NK-92 (cell line): Measurements from ENCODE around the gene RACK1.

Experiments used
- DNase-seq: peaks from one replicate; lab custom pipeline; 2025; ENCODE audit not compliant: unreplicated experiment; lab: John Stamatoyannopoulos, UW

Gene RACK1

DNA sequence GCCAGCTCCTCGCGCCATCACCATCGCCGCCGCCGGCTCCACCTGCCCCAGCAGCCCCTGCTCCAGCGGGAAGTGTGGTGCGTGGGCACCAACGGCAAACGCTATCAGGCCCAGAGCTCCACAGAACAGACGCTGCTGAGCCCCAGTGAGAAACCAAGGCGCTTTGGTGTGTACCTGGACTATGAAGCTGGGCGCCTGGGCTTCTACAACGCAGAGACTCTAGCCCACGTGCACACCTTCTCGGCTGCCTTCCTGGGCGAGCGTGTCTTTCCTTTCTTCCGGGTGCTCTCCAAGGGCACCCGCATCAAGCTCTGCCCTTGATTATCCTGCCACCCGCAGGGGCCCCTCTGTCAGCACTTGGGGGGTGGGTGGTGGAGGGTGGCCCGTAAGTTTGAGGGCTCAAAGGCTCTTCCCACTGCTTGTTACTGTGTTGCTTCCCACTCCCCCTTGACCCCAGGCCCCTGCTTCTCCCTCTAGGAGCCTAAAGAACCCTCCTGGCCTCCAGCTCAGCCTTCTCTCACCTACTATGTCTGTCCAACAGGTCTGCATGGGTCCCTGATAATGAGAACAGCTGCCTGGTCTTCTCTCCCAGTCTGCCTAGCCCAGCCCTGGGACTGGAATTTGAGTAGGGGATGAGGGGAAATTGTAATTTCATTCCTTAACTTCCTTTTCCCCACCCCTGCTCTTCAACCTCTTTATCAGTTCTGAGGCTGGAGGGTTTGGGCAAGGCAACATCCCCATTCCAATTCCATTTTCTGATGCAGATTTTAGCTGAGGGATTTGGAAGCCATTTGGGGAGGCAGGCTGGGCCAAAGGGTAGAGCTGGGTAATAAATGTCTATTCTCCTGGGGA is 9.0 kb downstream of the RACK1 start:
- no peak for DNase-seq

DNA sequence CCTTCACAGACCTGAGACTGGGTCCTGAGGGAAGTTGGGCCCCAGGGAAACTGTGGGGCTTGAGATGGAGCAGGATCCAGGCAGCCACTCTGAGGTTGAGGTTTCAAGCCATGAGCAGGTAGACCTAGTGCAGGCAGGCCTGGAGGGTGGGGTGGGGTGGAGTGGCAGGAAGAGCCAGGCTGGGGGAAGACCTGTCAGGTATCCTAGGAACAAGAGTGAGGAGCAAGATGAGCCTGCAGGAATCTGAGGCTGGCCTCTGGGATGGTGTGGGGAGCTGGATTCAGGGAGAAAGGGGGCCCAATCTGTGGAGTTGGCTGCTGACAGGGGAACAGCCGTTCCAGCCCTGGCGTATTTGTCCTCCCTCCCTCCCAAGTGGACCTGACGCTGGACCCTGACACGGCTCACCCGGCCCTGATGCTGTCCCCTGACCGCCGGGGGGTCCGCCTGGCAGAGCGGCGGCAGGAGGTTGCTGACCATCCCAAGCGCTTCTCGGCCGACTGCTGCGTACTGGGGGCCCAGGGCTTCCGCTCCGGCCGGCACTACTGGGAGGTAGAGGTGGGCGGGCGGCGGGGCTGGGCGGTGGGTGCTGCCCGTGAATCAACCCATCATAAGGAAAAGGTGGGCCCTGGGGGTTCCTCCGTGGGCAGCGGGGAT is 9.8 kb downstream of the RACK1 start:
- no peak for DNase-seq

DNA sequence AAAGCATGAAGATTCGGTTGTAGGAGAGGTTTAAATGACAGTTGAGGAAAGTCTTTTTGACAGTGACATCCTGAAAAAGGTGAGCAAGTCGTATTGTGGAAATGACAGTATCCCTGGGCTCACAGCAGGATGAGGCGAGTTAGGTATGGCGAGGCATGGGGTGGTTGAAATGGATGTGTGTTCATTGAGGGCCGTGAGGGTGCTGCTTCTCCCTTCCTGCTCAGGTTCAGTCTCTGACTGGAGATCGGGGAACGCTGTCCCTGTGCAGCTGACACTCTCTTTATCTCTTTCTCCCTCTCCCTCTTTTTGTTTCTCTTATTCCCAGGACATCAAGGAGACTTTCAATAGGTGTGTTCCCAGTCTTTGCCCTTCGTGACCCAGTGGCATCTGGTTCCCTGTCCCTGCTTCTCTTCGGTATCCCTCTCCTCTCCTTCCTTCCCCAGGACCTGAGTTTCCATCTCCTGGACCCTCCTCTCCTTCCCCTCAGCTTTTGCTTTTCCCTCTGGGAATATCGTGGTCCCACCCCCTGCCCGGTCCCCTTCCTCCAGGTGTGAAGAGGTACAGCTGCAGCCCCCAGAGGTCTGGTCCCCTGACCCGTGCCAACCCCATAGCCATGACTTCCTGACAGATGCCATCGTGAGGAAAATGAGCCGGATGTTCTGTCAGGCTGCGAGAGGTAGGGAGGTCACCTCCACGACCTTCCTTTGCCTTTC is 10.5 kb downstream of the RACK1 start:
- no peak for DNase-seq

DNA sequence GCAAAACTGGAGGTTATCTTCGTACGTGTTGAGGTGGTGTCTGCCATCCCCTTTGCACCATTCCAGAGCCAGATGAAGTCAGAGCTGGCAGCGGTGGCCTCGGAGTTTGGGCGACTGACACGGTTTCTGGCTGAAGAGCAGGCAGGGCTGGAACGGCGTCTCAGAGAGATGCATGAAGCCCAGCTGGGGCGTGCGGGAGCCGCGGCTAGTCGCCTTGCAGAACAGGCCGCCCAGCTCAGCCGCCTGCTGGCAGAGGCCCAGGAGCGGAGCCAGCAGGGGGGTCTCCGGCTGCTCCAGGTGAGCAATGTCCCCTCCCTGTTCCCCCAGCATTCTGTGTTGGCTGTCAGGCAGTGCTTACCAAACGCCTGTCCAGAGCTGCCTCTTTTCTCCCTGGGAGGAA is 11.1 kb downstream of the RACK1 start:
- no peak for DNase-seq

DNA sequence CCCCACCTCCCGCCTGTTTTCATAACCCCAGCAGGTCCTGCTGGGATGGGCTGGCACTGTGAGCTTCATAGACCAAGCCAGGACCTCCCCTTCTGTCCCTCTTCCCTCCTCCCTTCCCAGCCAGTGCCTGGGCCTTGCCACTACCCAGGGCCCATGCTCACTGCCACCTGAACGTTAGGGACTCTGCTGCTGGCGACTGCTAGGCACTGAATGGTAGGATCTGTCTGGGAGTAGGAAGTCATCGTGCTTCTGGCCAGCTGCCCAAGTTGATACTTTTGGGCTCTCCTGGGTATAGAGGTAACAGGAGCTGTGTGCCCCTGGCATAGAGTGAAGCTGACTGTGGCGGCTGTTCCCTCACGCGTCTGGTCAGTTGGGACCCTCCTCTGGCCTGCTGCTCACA is 12.3 kb downstream of the RACK1 start:
- no peak for DNase-seq

DNA sequence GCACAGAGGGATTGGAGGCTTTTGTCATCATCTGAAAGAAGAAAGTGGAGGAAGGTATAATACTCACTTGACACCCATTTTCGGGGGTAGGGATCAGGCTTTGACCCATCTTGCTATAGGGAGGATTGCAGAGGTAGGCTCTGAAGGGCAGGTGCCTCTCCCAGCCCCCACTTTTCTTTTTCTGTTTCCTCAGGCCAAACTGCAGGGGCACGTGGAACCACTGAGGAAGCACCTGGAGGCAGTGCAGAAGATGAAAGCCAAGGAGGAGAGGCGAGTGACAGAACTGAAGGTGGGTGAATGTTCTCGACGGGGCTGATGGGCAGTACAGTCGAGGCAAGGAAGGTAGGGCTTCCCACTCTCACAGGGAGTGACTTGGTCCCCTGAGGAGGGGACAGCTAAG is 13.2 kb downstream of the RACK1 start:
- DNase-seq: no peak

DNA sequence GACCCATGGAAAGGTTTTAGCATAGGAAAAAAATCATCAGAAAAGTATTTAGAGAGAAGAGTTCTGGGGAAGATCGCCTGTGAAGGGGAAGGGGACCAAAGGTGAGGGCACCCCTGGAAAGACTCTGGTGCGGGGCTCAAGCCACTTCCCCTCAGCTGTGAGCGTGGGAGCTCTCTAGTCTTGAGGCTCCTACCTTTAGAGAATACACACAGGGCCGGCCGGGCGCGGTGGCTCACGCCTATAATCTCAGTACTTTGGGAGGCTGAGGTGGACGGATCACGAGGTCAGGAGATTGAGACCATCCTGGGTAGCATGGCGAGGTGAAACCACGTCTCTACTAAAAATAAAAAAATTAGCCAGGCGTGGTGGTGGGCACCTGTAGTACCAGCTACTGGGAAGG is 13.7 kb downstream of the RACK1 start:
- no peak for DNase-seq

DNA sequence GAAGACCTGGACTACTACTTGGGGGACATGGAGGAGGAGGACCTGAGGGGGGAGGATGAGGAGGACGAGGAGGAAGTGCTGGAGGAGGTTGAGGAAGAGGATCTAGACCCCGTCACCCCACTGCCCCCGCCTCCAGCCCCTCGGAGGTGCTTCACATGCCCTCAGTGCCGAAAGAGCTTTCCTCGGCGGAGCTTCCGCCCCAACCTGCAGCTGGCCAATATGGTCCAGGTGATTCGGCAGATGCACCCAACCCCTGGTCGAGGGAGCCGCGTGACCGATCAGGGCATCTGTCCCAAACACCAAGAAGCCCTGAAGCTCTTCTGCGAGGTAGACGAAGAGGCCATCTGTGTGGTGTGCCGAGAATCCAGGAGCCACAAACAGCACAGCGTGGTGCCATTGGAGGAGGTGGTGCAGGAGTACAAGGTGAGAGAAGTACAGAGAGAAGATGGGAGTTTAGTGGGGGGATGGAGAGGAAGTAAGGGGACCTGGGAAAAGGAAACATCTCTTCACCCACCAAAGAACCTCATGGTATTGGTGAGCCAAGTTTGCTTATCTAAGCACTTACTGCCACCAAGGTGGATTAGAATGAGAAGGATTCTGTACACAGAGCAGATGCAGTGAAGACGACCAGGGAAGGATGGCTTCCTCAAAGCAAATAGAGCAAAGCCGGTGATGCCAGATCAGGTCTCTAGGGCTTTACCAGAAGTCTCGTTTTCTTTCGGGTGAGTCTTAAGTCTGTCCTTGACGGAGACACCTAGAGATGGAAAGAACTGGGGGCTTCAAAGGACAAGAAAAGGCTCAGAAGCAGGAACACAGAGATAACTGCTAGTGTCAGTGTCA is 19.1 kb downstream of the RACK1 start:
- DNase-seq: no peak

DNA sequence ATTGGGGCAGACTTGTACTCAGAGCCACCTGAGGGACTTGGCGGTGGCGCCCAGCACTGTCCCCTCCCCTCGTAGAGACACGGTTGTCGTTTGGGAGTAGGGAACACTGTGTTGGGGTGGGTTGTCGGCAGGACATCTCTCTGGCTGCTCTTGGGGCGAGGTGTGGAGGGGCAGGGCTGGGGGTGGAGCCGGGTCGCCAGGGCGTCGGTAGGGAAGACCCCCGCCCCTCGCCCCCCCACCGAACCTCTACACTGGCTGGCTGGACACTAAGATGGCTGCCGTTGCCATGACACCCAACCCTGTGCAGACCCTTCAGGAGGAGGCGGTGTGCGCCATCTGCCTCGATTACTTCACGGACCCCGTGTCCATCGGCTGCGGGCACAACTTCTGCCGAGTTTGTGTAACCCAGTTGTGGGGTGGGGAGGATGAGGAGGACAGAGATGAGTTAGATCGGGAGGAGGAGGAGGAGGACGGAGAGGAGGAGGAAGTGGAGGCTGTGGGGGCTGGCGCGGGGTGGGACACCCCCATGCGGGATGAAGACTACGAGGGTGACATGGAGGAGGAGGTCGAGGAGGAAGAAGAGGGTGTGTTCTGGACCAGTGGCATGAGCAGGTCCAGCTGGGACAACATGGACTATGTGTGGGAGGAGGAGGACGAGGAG is 19.8 kb downstream of the RACK1 start:
- no peak for DNase-seq

DNA sequence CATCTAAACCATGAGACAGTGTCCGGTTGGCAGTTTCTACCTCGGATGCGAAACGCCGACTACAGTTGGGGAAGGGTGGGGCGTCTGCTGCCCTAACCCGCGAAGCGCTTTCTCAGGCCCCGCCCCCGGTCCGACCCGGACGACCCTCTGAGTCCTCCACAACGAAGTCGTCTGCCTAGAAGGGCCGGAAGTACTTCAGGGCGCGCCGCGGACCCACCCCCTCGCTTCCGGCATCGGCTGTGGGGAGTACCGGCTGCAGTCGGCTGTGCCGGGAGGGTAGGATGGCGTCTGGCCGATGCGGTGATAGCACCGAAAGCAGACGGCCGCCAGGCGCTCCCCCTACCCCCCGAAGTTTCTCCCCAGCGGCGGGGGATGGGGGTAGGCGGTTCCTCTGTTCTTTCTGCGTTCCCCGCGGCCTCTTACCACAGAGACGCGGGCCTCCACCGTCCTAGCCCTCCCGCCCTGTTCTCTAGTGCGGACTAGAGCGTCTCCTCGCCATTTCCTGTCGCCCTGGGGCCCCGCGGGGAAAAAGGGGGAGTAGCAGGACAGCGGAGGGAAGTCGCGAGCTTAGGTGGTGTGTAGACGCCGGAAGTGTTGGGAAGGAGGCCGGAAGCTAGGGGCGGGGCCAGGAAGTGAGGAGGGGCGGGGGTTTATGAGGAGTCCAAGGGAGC is 20.5 kb downstream of the RACK1 start, which contains the start of gene TRIM41:
TSS of gene TRIM41 (plus strand) at position 224 of the 671 bp plus-strand sequence. CDS start 719 bp downstream, outside the sequence.
- no peak for DNase-seq

DNA sequence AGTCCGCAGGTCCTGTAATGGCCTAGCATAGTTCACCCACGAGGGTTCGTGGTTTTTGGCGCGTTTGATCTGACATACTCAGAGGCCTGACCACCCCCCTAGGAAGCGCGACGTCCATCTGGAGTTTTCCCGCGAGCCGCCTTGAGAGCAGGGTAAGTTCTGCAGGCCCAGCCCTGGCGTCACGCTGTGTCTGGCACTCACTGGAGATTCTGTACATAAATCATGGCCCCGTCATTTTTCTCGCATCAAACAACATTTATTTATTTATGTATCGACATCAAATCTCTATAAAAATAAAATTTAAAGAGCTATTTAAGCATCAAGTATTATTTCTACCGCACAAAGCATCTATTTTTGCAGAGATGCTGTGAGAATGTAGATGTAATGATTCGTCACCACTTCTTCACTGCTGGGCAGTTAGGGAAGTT is 21.1 kb downstream of the RACK1 start:
- no peak for DNase-seq

DNA sequence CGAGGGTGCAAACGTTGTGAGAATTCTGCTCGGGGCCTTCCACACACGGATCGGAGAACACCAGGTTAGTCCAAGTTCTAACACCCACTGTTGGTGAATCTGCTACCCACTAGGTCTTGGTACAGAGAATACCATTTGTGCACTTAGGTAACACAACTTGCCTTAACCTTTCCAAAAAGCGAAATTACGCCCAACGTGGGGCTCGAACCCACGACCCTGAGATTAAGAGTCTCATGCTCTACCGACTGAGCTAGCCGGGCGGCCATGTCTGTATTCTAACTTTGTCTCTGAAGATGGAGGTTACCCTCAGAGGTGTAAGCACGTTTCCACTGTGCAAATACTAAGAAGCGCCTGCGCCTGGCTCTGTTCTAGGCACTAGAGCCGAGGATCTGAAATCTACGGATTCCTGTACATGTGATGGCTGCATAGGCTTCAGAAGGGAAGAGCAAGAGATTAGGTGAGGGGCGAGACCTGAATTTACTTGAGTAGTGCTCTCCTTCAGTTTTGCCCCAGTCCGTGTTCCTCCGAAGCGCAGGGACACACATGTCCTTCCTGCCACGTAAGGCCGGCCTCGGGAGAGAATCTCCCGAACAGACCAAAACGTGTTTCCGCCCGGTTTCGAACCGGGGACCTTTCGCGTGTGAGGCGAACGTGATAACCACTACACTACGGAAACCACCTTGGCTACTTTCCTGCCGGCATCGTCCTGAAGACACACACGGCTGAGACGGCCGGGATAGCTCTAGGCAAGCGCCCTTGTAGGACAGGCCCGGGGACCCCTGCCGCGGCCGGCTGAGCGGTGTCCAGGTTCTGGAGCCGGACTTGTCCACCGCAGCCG is 21.7 kb downstream of the RACK1 start:
- DNase-seq: no peak

DNA sequence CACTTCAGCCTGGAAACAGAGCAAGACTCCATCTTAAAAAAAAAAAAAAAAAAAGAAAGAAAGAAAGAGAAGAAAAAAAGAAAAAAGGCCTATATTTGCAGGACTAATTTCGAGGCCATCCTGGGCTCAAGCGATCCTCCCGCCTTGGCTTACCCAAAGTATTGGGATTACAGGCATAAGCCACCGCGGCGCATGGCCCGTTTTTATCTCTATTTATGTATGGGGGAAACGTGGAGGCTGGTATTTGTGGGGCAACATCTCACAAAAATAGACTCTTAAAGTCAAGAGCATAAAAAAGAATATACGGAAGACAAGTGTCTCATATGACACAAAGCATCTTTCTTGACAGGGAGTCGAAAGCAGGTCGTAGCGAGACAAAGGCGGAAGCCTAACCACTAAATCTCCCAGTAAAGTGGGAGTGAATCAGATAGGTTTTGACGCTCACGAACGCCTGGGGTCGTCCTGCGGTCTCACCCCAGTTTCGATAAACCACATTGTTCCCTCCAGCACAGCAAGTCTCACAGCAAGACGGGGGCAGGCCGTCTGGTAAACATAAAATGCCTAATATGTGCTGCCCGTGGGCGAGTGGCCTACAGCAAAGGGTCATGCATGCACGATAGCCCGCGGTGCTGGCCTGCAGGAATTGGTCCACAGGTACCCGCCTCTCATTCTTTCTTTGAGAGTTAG is 22.5 kb downstream of the RACK1 start:
- DNase-seq: no peak

DNA sequence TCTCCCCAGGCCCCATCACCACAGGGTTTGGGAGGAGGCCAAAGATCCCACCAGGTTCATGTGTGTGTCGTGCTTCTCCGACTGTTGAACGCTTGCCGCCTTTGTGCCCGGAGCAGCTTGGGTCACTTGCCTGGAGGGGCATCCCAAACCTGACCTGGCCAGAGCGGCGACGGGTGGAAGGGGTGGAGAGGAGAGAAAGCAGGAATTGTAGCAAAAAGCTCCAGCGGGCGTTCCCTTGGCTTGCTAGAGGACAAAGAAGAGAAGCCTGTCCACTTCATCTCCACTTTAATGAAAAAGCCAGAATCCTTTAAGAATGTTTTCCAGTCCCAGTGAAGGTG is 23.6 kb downstream of the RACK1 start:
- no peak for DNase-seq

DNA sequence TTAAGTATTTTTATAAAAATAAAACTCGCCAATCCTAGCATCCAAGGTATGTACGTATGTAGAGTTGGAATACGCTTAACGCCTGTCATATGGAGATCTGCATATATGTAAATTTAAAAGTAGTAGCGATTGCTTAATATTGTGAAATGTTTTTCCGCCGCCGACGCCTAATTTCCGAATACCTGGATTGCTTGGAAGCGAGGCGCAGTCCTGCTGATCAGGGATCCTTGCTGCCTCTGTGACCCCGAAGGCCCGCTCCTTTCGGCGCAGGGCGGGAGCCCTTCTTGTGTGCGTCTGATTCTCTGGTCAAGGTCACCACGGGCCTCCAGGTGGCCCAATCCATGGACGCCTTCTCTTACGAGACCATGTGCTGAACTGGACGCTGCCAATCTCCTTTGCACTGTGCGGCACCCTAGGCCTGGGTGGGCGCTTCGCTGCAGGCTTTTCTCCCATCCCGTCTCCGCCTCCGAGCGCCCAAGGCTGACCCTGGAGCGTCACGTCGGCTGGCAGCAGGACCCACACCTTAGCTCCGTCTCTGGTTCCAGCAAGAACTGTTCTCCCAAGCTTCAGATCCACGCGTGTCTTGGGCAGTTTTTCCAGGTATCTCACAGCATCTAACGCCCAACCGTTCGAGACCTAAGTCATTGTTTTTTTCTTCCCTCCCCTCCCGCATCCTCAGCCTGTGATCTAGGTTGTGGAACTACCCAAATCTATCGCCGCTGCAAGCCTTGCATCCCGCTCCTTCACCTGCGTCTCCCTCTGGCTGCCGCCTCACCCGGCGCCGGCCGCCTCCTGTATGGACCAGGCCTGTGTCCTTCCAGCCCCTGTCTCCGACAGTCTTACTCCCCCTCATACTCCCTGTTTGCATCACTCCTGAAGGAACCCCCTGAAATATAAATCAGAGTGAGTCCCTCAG is 24.2 kb downstream of the RACK1 start:
- no peak for DNase-seq

DNA sequence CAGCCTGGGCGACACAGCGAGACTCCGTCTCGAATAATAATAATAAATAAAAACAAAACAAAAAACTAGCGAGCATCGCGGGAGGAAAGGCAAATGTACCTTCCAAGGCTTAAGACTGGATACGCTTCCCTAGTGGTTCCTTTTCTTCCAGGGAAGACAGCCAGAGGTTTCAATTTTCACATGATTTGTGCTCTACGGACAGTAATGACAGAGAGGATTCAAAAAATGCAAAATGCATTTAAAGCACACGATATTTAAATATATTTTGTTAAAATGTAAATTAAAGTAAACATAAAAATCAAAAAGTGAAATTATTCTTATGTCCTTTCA is 24.9 kb downstream of the RACK1 start:
- no peak for DNase-seq

DNA sequence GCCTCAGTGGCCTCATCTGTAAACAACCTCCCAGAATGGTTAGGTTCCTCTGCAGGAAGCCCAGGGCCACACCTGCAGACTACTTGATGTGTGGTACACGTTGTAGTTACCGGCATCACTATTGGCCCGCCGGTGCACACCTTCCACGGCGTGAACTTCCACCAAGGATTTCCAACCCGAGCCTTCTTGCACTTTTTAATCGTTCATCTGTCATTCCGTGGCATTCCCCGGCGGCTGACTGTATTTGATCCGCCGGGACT is 26.0 kb downstream of the RACK1 start:
- no peak for DNase-seq
